Immature natural killer cell (primary cell): ENCODE results near the gene SH3TC2. TPM values are rescaled to one million over a fixed set of nuclear protein-coding genes. Genes with fewer than 3 reads are reported as not detected.
"Not testable (repeated sequence)": the region's sequence is repeated elsewhere in the genome, so short reads cannot be mapped to it uniquely, and the experiment has no call there.

Experiments used
- DNase-seq, 3 donors: peaks; one replicate each; pipeline ENCODE4 v3.0.0; 2022; ENCODE audit warnings: mixed read lengths in 1 of 3
- H3K27ac Mint-ChIP-seq, 6 donors: one replicate each; pipeline ENCODE4 v1.8.0; 2020; ENCODE audit warnings: mixed read lengths in 6 of 6, mild to moderate bottlenecking in 5 of 6, inconsistent platforms in 4 of 6, moderate library complexity in 3 of 6
- H3K27me3 Mint-ChIP-seq, 3 donors: one replicate each; pipeline ENCODE4 v1.8.0; 2020 to 2021; ENCODE audit warnings: low read depth in 3 of 3, mild to moderate bottlenecking in 3 of 3, mixed read lengths in 3 of 3, moderate library complexity in 3 of 3, inconsistent platforms in 1 of 3
- H3K36me3 Mint-ChIP-seq, 3 donors: one replicate each; pipeline ENCODE4 v1.8.0; 2020; ENCODE audit warnings: mixed read lengths in 3 of 3, inconsistent platforms in 2 of 3, mild to moderate bottlenecking in 2 of 3
- H3K4me1 Mint-ChIP-seq, 2 donors: one replicate each; pipeline ENCODE4 v1.8.0; 2020; ENCODE audit warnings: inconsistent platforms in 2 of 2, mild to moderate bottlenecking in 2 of 2, mixed read lengths in 2 of 2, moderate library complexity in 1 of 2
- H3K4me3 Mint-ChIP-seq, 5 donors: one replicate each; pipeline ENCODE4 v1.8.0; 2020; ENCODE audit warnings: mild to moderate bottlenecking in 5 of 5, mixed read lengths in 5 of 5, inconsistent platforms in 3 of 5, moderate library complexity in 3 of 5
- H3K9me3 Mint-ChIP-seq, 6 donors: one replicate each; pipeline ENCODE4 v1.8.0; 2020; ENCODE audit warnings: mild to moderate bottlenecking in 6 of 6, mixed read lengths in 6 of 6, inconsistent platforms in 4 of 6, moderate library complexity in 3 of 6
- polyA plus RNA-seq, 3 donors: library from polyadenylated mRNA; unstranded; fragments of 300-500 nt; fragmentation: Illumina TruSeq; gene quantifications; one replicate each; pipeline ENCODE4 v1.2.3, GENCODE V29; 2021

SH3TC2 gene
- under 1 TPM in 2 of 3 donors, not detected in 1; 0.47 to 0.82 TPM for polyA plus RNA-seq

GRCh38 chr5:149063017-149063687 is at the start of gene SH3TC2:
Gene SH3TC2, minus strand, starts transcription at chr5:149063062. Its CDS starts 40 bp downstream, at chr5:149063022.
- Mint-ChIP-seq H3K4me1 (no peaks in the 10 kb centered on the region), H3K27ac (no peak within 1 kb of the TSS), H3K9me3 (peaks cover 0 to 3% (median 0%) of the 10 kb centered on the region in 6 donors), H3K27me3 (peaks cover 0 to 6% (median 4%) of the 10 kb centered on the region in 3 donors), H3K4me3 (no peak within 1 kb of the TSS), H3K36me3 (peaks cover 0 to 4% (median 0%) of the 10 kb centered on the region in 3 donors)
- DNase-seq = no peak

- no peaks in the 10 kb centered on the region for H3K9me3 Mint-ChIP-seq
- H3K27me3 Mint-ChIP-seq = peaks cover 2 to 3% (median 2%) of the 10 kb centered on the region in 3 donors
- no peaks in the 10 kb centered on the region for H3K36me3 Mint-ChIP-seq
- H3K4me1 Mint-ChIP-seq = no peaks in the 10 kb centered on the region
- no peak overlapping the region for H3K27ac Mint-ChIP-seq
- H3K4me3 Mint-ChIP-seq = no peak overlapping the region
- DNase-seq = no peak
Observed at GRCh38 chr5:149110406-149110805, 47.5 kb upstream of the SH3TC2 start.

DNA sequence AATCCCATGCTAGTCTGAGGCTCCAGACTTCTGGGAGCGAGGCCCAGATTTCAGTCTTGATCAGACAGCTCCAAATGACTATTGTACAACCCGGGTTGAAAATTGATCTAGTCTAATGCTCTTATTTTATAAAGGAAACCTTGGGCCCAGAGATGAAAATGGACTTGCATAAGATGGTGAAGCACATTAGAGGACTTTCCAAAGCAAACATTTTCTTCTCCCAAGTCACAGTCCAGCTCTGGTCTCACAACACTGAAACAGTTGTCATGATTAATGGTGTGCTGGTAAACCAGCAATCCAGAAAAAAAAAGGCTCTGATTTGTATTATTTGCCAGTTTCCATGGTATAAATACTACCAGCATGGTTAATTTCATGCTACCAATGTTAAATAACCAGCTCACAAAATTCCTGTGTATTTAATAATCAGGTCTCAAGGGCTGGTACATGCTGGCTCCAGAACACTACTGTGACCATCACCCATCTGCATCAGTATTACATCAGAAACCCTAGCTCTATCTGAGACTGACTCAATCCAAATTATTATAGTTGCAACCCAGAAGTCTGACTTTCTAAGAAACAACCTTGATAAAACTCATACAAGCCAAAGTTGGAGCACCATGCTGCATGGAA is 45.9 kb upstream of the SH3TC2 start:
- no peaks in the 10 kb centered on the region for H3K4me1 Mint-ChIP-seq
- peaks cover 2 to 3% (median 2%) of the 10 kb centered on the region in 3 donors for H3K27me3 Mint-ChIP-seq
- no peak overlapping the region for H3K4me3 Mint-ChIP-seq
- no peak overlapping the region for H3K27ac Mint-ChIP-seq
- no peaks in the 10 kb centered on the region for H3K9me3 Mint-ChIP-seq
- H3K36me3 Mint-ChIP-seq = no peaks in the 10 kb centered on the region
- DNase-seq = no peak

DNA sequence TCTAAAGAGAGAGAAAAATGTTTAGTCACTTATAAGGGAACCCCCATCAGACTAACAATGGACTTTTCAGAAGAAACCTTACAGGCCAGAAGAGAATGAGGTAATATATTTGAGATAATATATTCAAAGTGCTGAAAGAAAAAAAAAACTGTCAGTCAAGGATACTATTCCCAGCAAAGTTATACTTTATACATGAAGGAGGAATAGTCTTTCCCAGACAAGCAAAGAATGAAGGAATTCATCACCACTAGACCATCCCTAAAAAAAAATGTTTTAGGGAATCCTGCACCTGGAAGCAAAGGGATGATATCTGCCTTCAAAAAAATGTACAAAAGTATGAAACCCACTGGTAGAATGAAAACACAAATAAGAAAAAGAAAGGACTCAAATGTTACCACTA is 37.5 kb upstream of the SH3TC2 start:
- no peak for DNase-seq
- H3K4me1 Mint-ChIP-seq = no peaks in the 10 kb centered on the region
- peaks cover 0 to 3% (median 2%) of the 10 kb centered on the region in 3 donors for H3K27me3 Mint-ChIP-seq
- peaks cover 11 to 54% (median 41%) of the 10 kb centered on the region in 6 donors for H3K9me3 Mint-ChIP-seq
- H3K27ac Mint-ChIP-seq = no peak overlapping the region
- H3K36me3 Mint-ChIP-seq = peaks cover 8 to 18% (median 10%) of the 10 kb centered on the region in 3 donors
- H3K4me3 Mint-ChIP-seq = no peak overlapping the region

DNA sequence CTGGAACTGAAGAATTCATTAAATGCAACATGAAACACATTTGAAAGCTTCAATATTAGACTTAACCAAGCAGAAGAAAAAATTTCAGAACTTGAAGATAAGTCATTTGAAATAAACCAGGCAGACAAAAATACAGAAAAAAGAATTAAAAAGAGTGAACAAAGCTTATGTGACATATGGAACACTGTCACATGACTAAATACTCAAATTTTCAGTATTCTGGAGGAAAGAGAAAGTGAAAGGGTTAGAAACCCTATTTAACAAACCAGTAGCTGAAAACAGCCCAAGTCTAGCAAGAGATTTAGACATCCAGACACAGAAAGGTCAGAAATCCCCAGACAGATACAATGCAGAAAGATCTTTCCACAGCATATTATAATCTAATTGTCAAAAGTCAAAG is 37.1 kb upstream of the SH3TC2 start:
- peaks cover 11 to 58% (median 42%) of the 10 kb centered on the region in 6 donors for H3K9me3 Mint-ChIP-seq
- H3K4me1 Mint-ChIP-seq = no peaks in the 10 kb centered on the region
- no peak for DNase-seq
- H3K27me3 Mint-ChIP-seq = peaks cover 0 to 4% (median 2%) of the 10 kb centered on the region in 3 donors
- peaks cover 8 to 18% (median 10%) of the 10 kb centered on the region in 3 donors for H3K36me3 Mint-ChIP-seq
- no peak overlapping the region for H3K4me3 Mint-ChIP-seq
- H3K27ac Mint-ChIP-seq = no peak overlapping the region

DNA sequence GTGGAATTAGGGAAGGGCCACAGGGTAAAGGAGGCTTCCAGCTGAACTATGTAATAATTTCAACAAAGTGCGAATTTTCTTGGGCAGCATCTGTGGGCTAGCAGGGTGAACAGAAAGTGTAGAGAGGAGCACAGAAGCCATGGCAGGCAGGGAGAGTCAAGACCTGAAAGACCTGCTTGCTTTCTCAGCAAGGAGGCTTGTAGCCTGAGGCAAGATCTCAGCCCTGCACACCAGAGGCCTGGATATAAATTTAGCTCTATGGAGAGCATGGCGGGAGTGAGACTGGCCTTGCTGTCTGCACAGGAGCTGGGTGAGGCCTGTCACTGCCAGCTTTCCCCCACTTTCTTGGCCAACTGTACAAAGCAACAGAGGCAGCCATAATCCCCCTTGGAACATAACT is 32.1 kb upstream of the SH3TC2 start:
- Mint-ChIP-seq H3K4me1 (no peaks in the 10 kb centered on the region), H3K36me3 (peaks cover 4 to 13% (median 10%) of the 10 kb centered on the region in 3 donors), H3K9me3 (peaks cover 11 to 49% (median 33%) of the 10 kb centered on the region in 6 donors), H3K4me3 (no peak overlapping the region), H3K27ac (no peak overlapping the region), H3K27me3 (peaks cover 2 to 9% (median 4%) of the 10 kb centered on the region in 3 donors)
- no peak for DNase-seq

DNA sequence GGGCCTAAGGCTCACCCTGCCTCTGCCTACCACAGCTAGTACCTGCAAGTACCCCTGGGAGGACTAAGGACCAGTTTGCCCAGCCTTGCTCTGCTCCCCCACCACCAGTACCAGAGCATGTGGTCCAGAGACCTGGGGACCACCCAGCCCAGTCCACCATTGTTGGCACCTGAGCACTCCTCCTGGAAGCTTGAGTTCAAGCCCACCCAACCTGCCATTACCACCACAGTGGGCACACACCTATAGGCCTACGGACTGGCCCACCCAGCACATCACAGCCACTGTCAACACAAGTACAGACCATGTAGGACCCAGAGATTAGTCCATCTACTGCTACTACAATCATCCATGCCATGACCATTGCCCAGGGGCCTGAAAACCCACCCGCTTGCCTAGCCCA is 30.8 kb upstream of the SH3TC2 start:
- DNase-seq = no peak
- Mint-ChIP-seq H3K27ac (no peak overlapping the region), H3K4me3 (no peak overlapping the region), H3K9me3 (peaks cover 4 to 35% (median 22%) of the 10 kb centered on the region in 6 donors), H3K36me3 (peaks cover 0 to 5% (median 4%) of the 10 kb centered on the region in 3 donors), H3K27me3 (peaks cover 2 to 9% (median 4%) of the 10 kb centered on the region in 3 donors), H3K4me1 (no peaks in the 10 kb centered on the region)

- Mint-ChIP-seq H3K4me3 (no peak overlapping the region), H3K36me3 (no peaks in the 10 kb centered on the region), H3K27me3 (peaks cover 2 to 11% (median 3%) of the 10 kb centered on the region in 3 donors), H3K9me3 (peaks cover 0 to 5% (median 2%) of the 10 kb centered on the region in 6 donors), H3K4me1 (no peaks in the 10 kb centered on the region), H3K27ac (no peak overlapping the region)
- no peak for DNase-seq
Observed at GRCh38 chr5:149089796-149090195, 26.9 kb upstream of the SH3TC2 start.

GRCh38 chr5:149088686-149089085 is 25.8 kb upstream of the SH3TC2 start:
- no peak for DNase-seq
- Mint-ChIP-seq H3K4me1 (no peaks in the 10 kb centered on the region), H3K36me3 (no peaks in the 10 kb centered on the region), H3K9me3 (peaks cover 0 to 5% (median 0%) of the 10 kb centered on the region in 6 donors), H3K27ac (no peak overlapping the region), H3K27me3 (peaks cover 2 to 11% (median 3%) of the 10 kb centered on the region in 3 donors), H3K4me3 (no peak overlapping the region)

GRCh38 chr5:149083846-149084245 is 21.0 kb upstream of the SH3TC2 start:
- H3K4me3 Mint-ChIP-seq = no peak overlapping the region
- no peaks in the 10 kb centered on the region for H3K36me3 Mint-ChIP-seq
- H3K27me3 Mint-ChIP-seq = peaks cover 0 to 3% (median 2%) of the 10 kb centered on the region in 3 donors
- peaks cover 6 to 21% of the 10 kb centered on the region in 2 donors for H3K4me1 Mint-ChIP-seq
- no peak for DNase-seq
- no peak overlapping the region for H3K27ac Mint-ChIP-seq
- H3K9me3 Mint-ChIP-seq = peaks cover 0 to 2% (median 0%) of the 10 kb centered on the region in 6 donors

DNA sequence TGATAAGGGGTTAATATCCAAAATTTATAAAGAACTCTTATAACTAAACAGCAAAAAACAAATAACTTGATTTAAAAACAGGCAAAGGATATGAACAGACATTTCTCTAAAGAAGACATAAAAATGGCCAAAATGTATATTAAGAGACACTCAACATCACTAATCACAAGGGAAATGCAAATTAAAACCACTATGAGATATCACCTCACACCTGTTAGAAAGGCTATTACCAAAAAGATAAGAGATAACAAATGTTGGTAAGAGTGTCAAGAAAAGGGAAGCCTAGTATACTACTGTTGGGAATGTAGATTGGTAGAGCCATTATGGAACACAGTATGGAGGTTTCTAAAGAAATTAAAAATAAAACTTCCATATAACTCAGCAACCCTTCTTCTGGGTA is 19.4 kb upstream of the SH3TC2 start:
- Mint-ChIP-seq H3K4me3 (no peak overlapping the region), H3K36me3 (no peaks in the 10 kb centered on the region), H3K27me3 (peaks cover 0 to under 1% (median 0%) of the 10 kb centered on the region in 3 donors), H3K4me1 (peaks cover 6 to 21% of the 10 kb centered on the region in 2 donors), H3K27ac (no peak overlapping the region), H3K9me3 (no peaks in the 10 kb centered on the region)
- DNase-seq = no peak

DNA sequence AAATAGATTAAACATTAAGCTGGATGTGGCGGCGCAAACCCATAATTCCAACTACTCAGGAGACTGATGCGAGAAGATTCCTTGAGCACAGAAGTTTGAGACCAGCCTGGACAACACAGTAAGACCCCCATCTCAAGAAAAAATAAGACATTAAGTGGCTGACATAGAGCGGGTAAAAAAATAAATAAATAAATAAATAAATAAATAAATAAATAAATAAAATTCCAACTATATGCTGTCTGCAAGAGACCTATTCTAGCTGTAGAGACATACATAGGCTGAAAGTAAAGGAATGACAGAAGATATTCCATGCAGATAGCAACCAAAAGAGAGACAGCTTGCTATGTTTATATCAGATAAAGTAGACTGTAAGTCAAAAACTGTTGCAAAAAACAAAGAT is 17.4 kb upstream of the SH3TC2 start:
- no peaks in the 10 kb centered on the region for H3K36me3 Mint-ChIP-seq
- peak overlapping the region in 2 of 6 donors; percentile 1 to 3 for H3K27ac Mint-ChIP-seq
- peaks cover 0 to 4% (median 0%) of the 10 kb centered on the region in 6 donors for H3K9me3 Mint-ChIP-seq
- DNase-seq = no peak
- H3K27me3 Mint-ChIP-seq = peaks cover 0 to 2% (median 2%) of the 10 kb centered on the region in 3 donors
- H3K4me1 Mint-ChIP-seq = peaks cover 6 to 21% of the 10 kb centered on the region in 2 donors
- H3K4me3 Mint-ChIP-seq = peak overlapping the region in 1 of 5 donors; percentile 3

DNA sequence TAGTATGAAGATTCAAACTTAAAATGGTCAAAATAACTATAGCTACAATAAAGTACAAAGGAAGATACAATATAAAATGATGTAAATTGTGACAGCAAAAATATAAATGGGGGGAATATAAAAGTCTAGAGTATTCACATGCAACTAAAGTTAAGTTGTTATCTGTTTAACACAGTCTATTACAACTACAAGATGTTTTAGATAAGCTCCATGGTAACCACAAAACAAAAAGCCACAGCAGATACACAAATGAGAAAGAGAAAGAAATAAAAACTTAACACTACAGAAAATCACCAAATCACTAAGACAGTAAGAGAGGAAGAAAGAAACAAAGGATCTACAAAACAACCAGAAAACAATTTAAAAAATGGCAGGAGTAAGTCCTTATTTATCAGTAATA is 17.0 kb upstream of the SH3TC2 start:
- Mint-ChIP-seq H3K36me3 (no peaks in the 10 kb centered on the region), H3K4me3 (peak overlapping the region in 1 of 5 donors; percentile 3), H3K27ac (peak overlapping the region in 3 of 6 donors; percentile 1 to 37 (median 3)), H3K4me1 (peaks cover 6 to 21% of the 10 kb centered on the region in 2 donors), H3K9me3 (peaks cover 0 to 4% (median 0%) of the 10 kb centered on the region in 6 donors), H3K27me3 (peaks cover 0 to 2% (median 2%) of the 10 kb centered on the region in 3 donors)
- peak; percentile 17 to 27 (median 23) for DNase-seq

- not testable (repeated sequence) for H3K9me3 Mint-ChIP-seq, H3K4me3 Mint-ChIP-seq, DNase-seq, H3K4me1 Mint-ChIP-seq, H3K27me3 Mint-ChIP-seq, H3K36me3 Mint-ChIP-seq, H3K27ac Mint-ChIP-seq
Observed at GRCh38 chr5:149074071-149074470, 11.2 kb upstream of the SH3TC2 start.
